IMR-90 (cell line): Measurements from ENCODE around the gene ANKRD53.

Experiments
- CEBPB ChIP-seq: IDR thresholded peaks from 2 replicates; pipeline ENCODE4 v1.6.1; 2012; ENCODE audit warnings: low read depth, low read length, improper control_type of control experiment
- CTCF ChIP-seq: conservative IDR thresholded peaks from 2 replicates; pipeline ENCODE4 v1.5.1; 2012; ENCODE audit warnings: mild to moderate bottlenecking, low read depth, low read length, improper control_type of control experiment
- RCOR1 ChIP-seq: IDR thresholded peaks from 2 replicates; pipeline ENCODE4 v1.6.1; 2012; ENCODE audit warnings: mild to moderate bottlenecking, low read length, improper control_type of control experiment; ENCODE audit not compliant: insufficient replicate concordance

GRCh38 chr2:70977605-70978205 lies 725 bp upstream of the ANKRD53 start:
- no peak for TF ChIP-seq CTCF
- TF ChIP-seq CEBPB, result peak; percentile 99
- peak; percentile 70 for TF ChIP-seq RCOR1
